GM12878 (cell line): Measurements from ENCODE around the gene INO80. TPM values are rescaled to one million over a fixed set of nuclear protein-coding genes. Genes with fewer than 3 reads are reported as not detected.

ENCODE experiments used
- ATAC-seq: fragments of 200-7000 bp; cut with Tn5 transposase; 3 replicates; pipeline ENCODE4 v1.9.1; 2020; ENCODE audit warnings: mild to moderate bottlenecking, moderate library complexity
- BruUV-seq: library from RNA; stranded (reverse); fragments of 400-500 nt; replicated peaks from 2 replicates; lab custom pipeline; 2021; lab: Mats Ljungman, UMichigan
- CTCF ChIA-PET: fragments of 300-600 bp; sonication (Branson Sonifier 250); formaldehyde crosslinking; extraction: SDS; loops from one replicate; lab custom pipeline; 2021; ENCODE audit warnings: inconsistent platforms; lab: Yijun Ruan, JAX
- POLR2A ChIA-PET: fragments of 350-600 bp; formaldehyde crosslinking; extraction: SDS; loops from one replicate; lab custom pipeline; 2021; ENCODE audit warnings: inconsistent platforms; lab: Charles Lee
- RAD21 ChIA-PET: fragments of 300-600 bp; sonication (Branson Sonifier 250); formaldehyde crosslinking; loops from one replicate; lab custom pipeline; 2023; ENCODE audit warnings: antibody characterized with exemption; ENCODE audit not compliant: unreplicated experiment; lab: Charles Lee
- SMC1A ChIA-PET: fragments of 300-600 bp; sonication (Branson Sonifier 250); formaldehyde crosslinking; loops from one replicate; lab custom pipeline; 2023; ENCODE audit not compliant: unreplicated experiment, uncharacterized antibody; lab: Charles Lee
- DNase-seq: peaks from one replicate; pipeline ENCODE4 v3.0.0-alpha.2; 2011; ENCODE audit warnings: low read depth, low spot score
- FAIRE-seq: peaks from 3 replicates; lab custom pipeline; 2011; peaks lifted over from hg19 to GRCh38; lab: Jason Lieb, UNC
- H2AFZ ChIP-seq: 2 replicates; pipeline ENCODE4 v1.6.0; 2011; ENCODE audit warnings: low read depth, low read length, control low read depth; ENCODE audit not compliant: control insufficient read depth
- H3K27ac ChIP-seq: 2 replicates; pipeline ENCODE4 v1.5.1; 2011; ENCODE audit warnings: control low read depth; ENCODE audit not compliant: control insufficient read depth, insufficient read depth
- H3K27me3 ChIP-seq, 2 experiments: replicated peaks in 1 of 2; 2 replicates each; pipeline versions ENCODE4 v1.6.0 to v1.6.1; 2011; ENCODE audit warnings: low read length in 1 of 2; ENCODE audit not compliant: control insufficient read depth in 2 of 2, insufficient read depth in 2 of 2
- H3K36me3 ChIP-seq, 2 experiments: 2 replicates each; pipeline ENCODE4 v1.5.1; 2011; ENCODE audit warnings: low read length in 1 of 2; ENCODE audit not compliant: control insufficient read depth in 2 of 2, insufficient read depth in 2 of 2
- H3K4me1 ChIP-seq: 2 replicates; pipeline ENCODE4 v1.6.1; 2011; ENCODE audit warnings: mild to moderate bottlenecking, low read length, moderate library complexity, mixed read lengths; ENCODE audit not compliant: control insufficient read depth, insufficient read depth
- H3K4me2 ChIP-seq: 2 replicates; pipeline ENCODE4 v1.6.0; 2011; ENCODE audit warnings: control low read depth; ENCODE audit not compliant: control insufficient read depth, insufficient read depth
- H3K4me3 ChIP-seq: fragments of 200-600 bp; sonication (generic); 2 replicates; pipeline ENCODE4 v1.5.1; 2016
- H3K79me2 ChIP-seq: 2 replicates; pipeline ENCODE4 v1.6.0; 2011; ENCODE audit warnings: low read length; ENCODE audit not compliant: control insufficient read depth, insufficient read depth
- H3K9ac ChIP-seq: 2 replicates; pipeline ENCODE4 v1.8.0; 2011; ENCODE audit warnings: low read length, control low read depth, mixed read lengths; ENCODE audit not compliant: control insufficient read depth, insufficient read depth
- H3K9me3 ChIP-seq: replicated peaks from 3 replicates; pipeline ENCODE4 v1.5.1; 2011; ENCODE audit warnings: mild to moderate bottlenecking, low read length; ENCODE audit not compliant: control insufficient read depth, insufficient read depth
- H4K20me1 ChIP-seq: 2 replicates; pipeline ENCODE4 v1.6.0; 2011; ENCODE audit not compliant: control insufficient read depth, insufficient read depth
- HCFC1 ChIP-seq: fragments of 150-350 bp; IDR thresholded peaks from 2 replicates; pipeline ENCODE4 v1.6.1; 2014; ENCODE audit warnings: low read length
- MEF2B ChIP-seq: fragments of 450-650 bp; IDR thresholded peaks from 2 replicates; pipeline ENCODE4 v1.6.1; 2018; ENCODE audit warnings: mild to moderate bottlenecking, moderate library complexity; ENCODE audit not compliant: partially characterized antibody, poor library complexity, severe bottlenecking
- POLR2A ChIP-seq: IDR thresholded peaks from 2 replicates; pipeline ENCODE4 v1.6.1; 2011; ENCODE audit warnings: low read depth, mild to moderate bottlenecking, low read length
- PRDM15 ChIP-seq: fragments of 450-650 bp; formaldehyde crosslinking; IDR thresholded peaks from 2 replicates; pipeline ENCODE4 v1.4.0; 2020; ENCODE audit warnings: mild to moderate bottlenecking, moderate library complexity
- REST ChIP-seq: IDR thresholded peaks from 2 replicates; pipeline ENCODE4 v1.6.1; 2012; ENCODE audit warnings: mild to moderate bottlenecking, low read depth, low read length
- SMAD1 ChIP-seq: fragments of 450-650 bp; IDR thresholded peaks from 2 replicates; pipeline ENCODE4 v1.6.1; 2018; ENCODE audit warnings: mild to moderate bottlenecking, low read depth; ENCODE audit not compliant: partially characterized antibody
- ZNF687 ChIP-seq: fragments of 450-650 bp; IDR thresholded peaks from 2 replicates; pipeline ENCODE4 v1.6.1; 2017; ENCODE audit warnings: mild to moderate bottlenecking, moderate library complexity
- WGBS: methylation state at CpG from one replicate; pipeline ENCODE4 v1.1.6; 2016; ENCODE audit warnings: low lambda C conversion rate; ENCODE audit not compliant: insufficient replicate concordance, insufficient coverage; ENCODE audit errors: missing lambda C conversion rate; 5-methylcytosine and 5-hydroxymethylcytosine counted together
- in situ Hi-C: fragments of 300-500 bp; cut with MboI; formaldehyde crosslinking; loops from 9 replicates; pipeline ENCODE4 v1.14.3; 2018; ENCODE audit warnings: mixed read lengths
- intact Hi-C: fragments of 100-400 bp; cut with micrococcal nuclease; formaldehyde crosslinking; loops from one replicate; pipeline ENCODE4 v1.14.2; 2022; ENCODE audit not compliant: unreplicated experiment
- polyA plus RNA-seq, 11 experiments: library from polyadenylated mRNA; depleted of rRNA in 4 of 11; unstranded in 6 of 11; stranded (reverse) in 5 of 11; fragments of >200 nt; fragmentation: Nextera tagmentation in 4 of 11; fragmentation: Illumina TruSeq in 1 of 11; extraction: Ambion mirVana in 4 of 11; extraction: Trizol in 1 of 11; gene quantifications; 1 replicate in 1 of 11; 2 replicates in 10 of 11; pipeline versions ENCODE4 v1.2.1 to v1.2.3, GENCODE V29; 2011 to 2016; ENCODE audit warnings: inconsistent platforms in 2 of 11, missing spikeins in 2 of 11, low read depth in 1 of 11
- total RNA-seq, 4 experiments: library from RNA; depleted of rRNA in 3 of 4; stranded (reverse); fragments of >200 nt in 3 of 4; fragmentation: Illumina TruSeq in 1 of 4; extraction: Trizol in 1 of 4; gene quantifications; 2 replicates each; pipeline versions ENCODE4 v1.2.1 to v1.2.3, GENCODE V29; 2013 to 2021

Gene INO80
- total and polyA plus RNA-seq, 10 of the 15 experiments (the other 5 are each of a cell fraction or from before 2014, with no cell fraction given), result 4.5 to 25.0 (median 14.2) TPM

GRCh38 chr15:41020829-41021228, 95.3 kb downstream of the INO80 start:
- Histone ChIP-seq H3K4me1 (no peaks in the 10 kb centered on the region), H2AFZ (no peak overlapping the region), H3K4me3 (no peak overlapping the region), H3K27ac (no peak overlapping the region), H3K4me2 (no peak overlapping the region), H3K9me3 (no peaks in the 10 kb centered on the region), H3K79me2 (no peaks in the 10 kb centered on the region)
- no TSS peak for BruUV-seq
- ChIA-PET SMC1A (interaction anchor here (0.7 to 2.6 kb wide), 9 partner anchors 13 to 154 kb away, joined by 3 to 17 read pairs (median 4); partner anchors contain the start of gene VPS18), RAD21 (interaction anchor here (0.8 to 3.4 kb wide), 6 partner anchors 9 to 116 kb away, joined by 3 to 23 read pairs (median 6); partner anchors contain the start of gene DLL4), CTCF (interaction anchor here (0.7 to 9.4 kb wide), 13 partner anchors 9 to 165 kb away, joined by 3 to 157 read pairs (median 4); partner anchors contain the start of gene VPS18)
- intact Hi-C loops (loop anchor here (5.0 kb wide), 1 partner anchor 79 kb away; no protein-coding TSS in a partner anchor), in situ Hi-C loops (loop anchor here (5.0 kb wide), 1 partner anchor 99 kb away; no protein-coding TSS in a partner anchor)
- no peak for FAIRE-seq
- no peak for DNase-seq
- no peak for TF ChIP-seq HCFC1
- TF ChIP-seq PRDM15 (CRISPR knock-in tag), result no peak
- TF ChIP-seq POLR2A, result no peak
- no peak for TF ChIP-seq ZNF687
- TF ChIP-seq SMAD1, result no peak
- no peak for TF ChIP-seq REST
- no peak for TF ChIP-seq MEF2B
- TF ChIP-seq, all 136 proteins: peak for 0
- H4K20me1 ChIP-seq, result no peaks in the 10 kb centered on the region
- H3K27me3 ChIP-seq, result no peaks in the 10 kb centered on the region
- ATAC-seq, result no peak
- peaks cover 10 to 16% of the 10 kb centered on the region in 2 experiments for H3K36me3 ChIP-seq
- POLR2A ChIA-PET, result no interaction called here
- H3K9ac ChIP-seq, result no peak overlapping the region
- whole genome bisulfite sequencing, result 80% methylated on average over 6 of the region's 6 CpGs
